HG02759 (cell line): ENCODE data around the gene KNDC1.
"Not testable (repeated sequence)": the region's sequence is repeated elsewhere in the genome, so short reads cannot be mapped to it uniquely, and the experiment has no call there.

Source experiments
- ATAC-seq: cut with Tn5 transposase; IDR thresholded peaks from one replicate; pipeline ENCODE4 v1.9.1; 2021; ENCODE audit warnings: mild to moderate bottlenecking, moderate library complexity; ENCODE audit not compliant: unreplicated experiment

KNDC1 gene

DNA sequence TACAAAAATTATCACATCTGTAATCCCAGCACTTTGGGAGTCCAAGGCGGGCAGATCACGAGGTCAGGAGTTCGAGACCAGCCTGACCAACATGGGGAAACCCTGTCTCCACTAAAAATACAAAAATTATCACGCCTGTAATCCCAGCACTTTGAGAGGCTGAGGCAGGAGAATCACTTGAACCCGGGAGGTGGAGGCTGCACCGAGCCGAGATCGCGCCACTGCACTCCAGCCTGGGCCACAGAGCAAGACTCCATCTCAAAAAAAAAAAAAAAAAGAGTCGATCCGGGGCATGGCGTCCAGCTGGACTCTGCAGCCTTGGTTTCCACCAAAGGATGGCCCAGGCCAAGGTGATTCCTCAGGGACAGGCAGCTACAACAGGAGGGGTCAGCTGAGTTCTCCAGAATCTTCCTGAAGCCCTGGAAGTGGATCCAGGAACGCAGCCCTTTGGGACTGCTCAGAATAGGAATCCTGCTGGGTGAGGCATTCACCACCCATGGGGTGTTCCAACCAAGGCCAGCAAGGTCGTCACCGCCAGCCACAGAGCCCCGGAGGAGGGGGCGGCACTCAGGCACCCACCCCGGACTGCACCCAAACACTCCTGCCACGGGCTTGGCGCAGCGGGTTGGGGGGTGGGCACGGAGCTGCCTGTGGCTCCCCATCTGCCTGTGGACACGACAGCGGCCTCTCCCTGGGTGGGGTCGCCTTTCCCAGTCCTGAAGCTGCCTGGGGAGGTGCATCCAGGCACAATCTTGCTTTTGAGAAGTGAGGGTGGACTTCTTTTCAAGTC is 58.0 kb downstream of the KNDC1 start:
- no peak for ATAC-seq

DNA sequence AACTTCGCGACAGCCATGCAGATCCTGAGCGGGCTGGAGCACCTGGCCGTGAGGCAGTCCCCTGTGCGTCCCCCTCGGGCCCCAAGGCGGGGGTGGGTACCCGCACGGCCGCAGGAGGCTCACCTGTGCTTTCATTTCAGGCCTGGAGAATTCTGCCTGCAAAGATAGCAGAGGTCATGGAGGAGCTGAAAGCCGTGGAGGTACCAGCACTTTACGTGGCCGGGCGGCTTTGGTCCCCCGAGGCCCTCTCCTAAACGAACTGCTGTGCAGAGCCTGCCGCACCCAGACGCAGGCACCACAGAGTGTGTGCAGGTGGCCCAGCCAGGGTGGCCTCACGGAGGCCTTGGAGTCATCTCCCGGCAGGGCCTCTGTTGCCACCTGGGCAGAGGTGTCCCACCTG is 58.9 kb downstream of the KNDC1 start:
- no peak for ATAC-seq

DNA sequence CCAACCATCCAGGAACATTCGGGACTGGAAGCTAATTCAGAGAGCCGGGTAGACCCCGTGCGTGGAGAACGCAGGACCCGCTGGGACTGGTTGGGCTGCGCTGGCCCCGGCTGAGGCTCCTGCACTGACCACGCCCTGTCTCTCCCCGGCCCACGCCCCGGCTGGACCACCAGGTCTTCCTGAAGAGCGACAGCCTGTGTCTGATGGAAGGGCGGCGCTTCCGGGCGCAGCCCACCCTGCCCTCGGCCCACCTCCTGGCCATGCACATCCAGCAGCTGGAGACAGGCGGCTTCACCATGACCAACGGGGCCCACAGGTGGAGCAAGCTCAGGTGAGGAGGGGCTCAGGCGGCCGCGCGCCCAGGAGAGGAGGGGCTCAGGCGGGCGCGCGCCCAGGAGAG is 59.8 kb downstream of the KNDC1 start:
- ATAC-seq: no peak

GRCh38 chr10:133221331-133221730 is 61.3 kb downstream of the KNDC1 start:
- ATAC-seq: no peak

GRCh38 chr10:133221756-133222155 is 61.7 kb downstream of the KNDC1 start:
- ATAC-seq: not testable (repeated sequence)

DNA sequence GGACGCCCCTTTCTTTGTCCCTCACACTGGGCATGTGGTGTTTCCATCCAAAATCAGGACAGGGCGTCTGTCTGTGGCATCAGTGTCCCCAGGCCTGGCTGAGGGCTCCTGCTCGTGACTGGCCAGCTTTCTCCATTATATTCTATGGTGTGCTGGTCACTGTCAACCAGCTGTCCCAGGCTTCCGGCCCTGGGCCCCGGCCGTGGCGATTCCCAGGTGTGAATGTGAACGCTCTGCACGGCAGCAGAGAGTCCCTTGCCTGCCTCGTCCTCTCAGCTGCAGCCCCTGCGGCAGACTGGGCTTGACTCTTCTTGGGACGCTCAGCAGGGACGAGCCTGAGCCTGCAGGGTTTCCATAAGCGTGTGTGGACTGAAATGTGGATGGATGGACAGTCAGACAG is 64.1 kb downstream of the KNDC1 start:
- no peak for ATAC-seq

DNA sequence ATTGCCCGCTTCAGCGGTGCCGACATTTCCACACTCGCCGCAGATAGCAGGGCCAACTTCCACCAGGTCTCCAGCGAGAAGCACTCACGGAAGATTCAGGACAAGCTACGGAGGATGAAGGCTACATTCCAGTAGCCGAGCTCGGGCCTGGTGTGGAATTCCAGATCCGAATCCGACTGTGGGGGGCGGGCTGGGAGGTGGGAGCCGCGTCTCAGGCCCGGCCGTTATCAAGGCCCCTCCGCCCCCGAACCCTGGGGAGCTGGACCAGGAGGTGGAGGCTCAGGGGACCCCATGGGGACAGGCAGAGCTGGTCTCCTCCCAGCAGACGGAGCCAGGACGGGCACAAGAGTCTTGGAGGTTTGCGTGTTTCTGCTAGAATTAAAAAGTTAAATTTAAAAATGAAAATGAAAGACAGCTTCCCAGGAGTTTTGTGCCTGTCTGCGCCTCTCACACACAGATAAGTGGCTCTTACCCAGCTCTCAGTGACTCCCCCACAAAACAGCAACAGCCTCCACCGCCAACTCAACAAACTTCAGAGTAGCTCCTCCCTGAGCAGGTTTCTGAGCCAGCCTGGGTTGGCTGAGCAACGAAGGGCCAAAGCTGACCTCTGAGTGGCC is 64.8 kb downstream of the KNDC1 start:
- ATAC-seq: no peak

GRCh38 chr10:133225707-133226191 is 65.7 kb downstream of the KNDC1 start:
- no peak for ATAC-seq

GRCh38 chr10:133226251-133226808 is 66.3 kb downstream of the KNDC1 start:
- no peak for ATAC-seq

DNA sequence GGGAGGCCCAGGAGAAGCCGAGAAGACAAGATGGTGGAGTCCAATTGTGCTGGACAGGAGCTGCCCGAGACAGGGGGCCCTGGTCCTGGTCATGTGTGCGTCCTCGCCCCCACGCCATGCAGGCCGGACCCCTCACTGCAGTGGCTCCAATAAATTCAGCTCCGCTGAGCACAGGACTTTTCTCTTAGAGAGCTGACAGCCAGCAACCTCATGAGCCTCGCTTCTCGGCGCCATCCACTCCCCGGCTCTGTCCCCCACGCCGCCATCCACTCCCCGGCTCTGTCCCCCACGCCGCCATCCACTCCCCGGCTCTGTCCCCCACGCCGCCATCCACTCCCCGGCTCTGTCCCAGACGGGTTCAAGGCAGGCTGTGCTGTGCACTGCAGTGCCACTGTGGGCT is 67.2 kb downstream of the KNDC1 start:
- no peak for ATAC-seq

- ATAC-seq: no peak
Observed at GRCh38 chr10:133229265-133230043, 69.4 kb downstream of the KNDC1 start.

DNA sequence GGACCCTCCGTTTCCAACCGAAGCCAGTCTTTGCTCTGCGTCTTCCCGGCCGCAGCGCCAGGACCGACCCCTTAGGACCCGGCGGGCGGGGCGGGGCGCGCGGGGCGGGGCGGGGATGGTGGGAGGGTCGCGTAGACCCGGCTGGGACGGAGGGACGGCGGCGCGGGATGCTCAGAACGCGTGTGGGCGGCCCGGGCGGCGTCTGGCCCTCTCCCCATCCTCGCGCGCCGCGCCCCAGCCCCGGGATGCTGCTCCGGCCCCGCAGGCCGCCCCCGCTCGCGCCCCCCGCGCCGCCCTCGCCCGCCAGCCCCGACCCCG is 70.0 kb downstream of the KNDC1 start, which contains the start of gene UTF1:
Gene UTF1 (plus strand): TSS at position 174 of the 318 bp plus-strand sequence. CDS start 72 bp downstream, at position 246.
- no peak for ATAC-seq

DNA sequence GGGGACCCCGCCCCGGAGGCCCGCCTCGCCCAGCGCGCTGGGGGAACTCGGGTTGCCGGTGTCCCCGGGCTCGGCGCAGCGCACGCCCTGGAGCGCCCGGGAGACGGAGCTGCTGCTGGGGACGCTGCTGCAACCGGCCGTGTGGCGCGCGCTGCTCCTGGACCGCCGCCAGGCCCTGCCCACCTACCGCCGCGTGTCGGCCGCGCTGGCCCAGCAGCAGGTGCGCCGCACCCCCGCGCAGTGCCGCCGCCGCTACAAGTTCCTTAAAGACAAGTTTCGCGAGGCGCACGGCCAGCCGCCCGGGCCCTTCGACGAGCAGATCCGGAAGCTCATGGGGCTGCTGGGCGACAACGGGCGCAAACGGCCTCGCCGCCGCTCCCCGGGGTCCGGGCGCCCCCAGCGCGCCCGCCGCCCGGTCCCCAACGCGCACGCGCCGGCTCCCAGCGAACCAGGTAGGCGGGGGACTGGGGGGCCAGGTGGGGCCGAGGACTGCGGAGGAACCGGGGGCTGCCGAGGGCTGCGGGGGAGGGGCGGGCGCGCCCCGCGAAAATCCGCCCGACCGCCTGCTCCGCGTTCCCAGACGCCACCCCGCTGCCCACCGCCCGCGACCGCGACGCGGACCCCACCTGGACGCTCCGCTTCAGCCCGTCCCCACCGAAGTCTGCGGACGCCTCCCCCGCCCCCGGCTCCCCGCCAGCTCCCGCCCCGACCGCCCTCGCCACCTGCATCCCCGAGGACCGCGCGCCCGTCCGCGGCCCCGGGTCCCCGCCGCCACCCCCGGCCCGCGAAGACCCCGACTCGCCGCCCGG is 70.6 kb downstream of the KNDC1 start:
- ATAC-seq: no peak

- no peak for ATAC-seq
Observed at GRCh38 chr10:133231244-133231945, 71.4 kb downstream of the KNDC1 start.

DNA sequence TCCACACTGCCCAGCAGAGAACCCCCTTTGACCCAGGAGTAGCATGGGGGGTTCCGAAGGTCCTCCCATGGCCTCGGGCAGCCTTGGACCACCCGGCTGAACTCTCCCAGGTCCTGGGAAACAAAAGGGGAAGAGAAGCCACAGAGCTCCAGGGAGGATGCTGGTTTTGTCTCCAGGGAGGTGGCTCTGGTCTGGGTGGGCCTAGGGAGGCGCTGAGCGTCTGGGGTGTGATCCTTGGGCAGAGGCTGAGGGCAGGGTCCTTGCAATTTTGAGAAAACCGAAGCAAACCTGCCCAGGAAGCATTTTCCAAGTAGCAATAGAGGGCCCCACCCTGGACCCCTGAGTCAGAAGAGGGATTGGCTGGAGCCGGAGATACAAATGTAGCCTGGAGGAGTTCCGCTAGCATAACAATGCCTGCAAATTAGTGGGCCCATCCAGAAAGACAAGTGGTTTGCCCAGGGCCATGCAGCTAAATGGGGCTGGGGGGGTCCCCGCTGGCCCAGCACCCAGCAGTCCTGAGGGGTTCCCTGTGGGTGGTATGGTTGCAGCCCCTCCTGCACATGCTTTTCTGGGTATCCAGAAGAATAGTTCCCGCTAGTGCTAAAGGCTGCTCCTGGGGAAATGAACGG is 72.0 kb downstream of the KNDC1 start:
- ATAC-seq: no peak

- ATAC-seq: not testable (repeated sequence)
Observed at GRCh38 chr10:133234796-133235195, 74.8 kb downstream of the KNDC1 start.

DNA sequence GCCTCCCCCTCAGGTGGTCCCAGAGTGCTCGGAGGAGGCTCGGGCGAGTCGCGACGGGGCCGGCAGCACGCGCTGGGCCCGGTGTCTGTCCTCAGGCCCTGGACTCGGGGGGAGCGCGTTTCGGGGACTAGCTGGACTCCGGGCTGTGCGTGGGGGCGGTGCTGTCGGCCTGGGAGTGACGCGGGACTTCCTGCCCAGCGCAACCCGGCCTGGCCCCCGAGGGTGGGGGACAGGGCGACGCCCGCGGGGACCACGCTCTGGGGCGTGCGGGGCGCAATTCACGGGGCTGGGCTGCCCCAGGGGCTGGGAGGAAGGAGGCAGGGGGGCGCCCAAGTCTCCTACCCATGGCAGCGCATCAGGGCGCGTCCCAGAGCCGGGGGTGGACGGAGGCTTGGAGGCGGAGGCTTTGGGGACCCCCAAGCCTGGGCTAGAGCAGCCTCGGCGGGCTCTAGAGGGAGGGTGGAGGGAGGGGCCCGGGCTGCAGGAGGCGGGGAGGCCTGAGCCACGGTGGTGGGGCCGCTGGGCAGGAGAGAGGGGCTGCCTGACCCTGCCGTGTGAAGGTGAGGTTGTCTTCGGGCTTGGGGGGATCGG is 75.3 kb downstream of the KNDC1 start:
- ATAC-seq: no peak

DNA sequence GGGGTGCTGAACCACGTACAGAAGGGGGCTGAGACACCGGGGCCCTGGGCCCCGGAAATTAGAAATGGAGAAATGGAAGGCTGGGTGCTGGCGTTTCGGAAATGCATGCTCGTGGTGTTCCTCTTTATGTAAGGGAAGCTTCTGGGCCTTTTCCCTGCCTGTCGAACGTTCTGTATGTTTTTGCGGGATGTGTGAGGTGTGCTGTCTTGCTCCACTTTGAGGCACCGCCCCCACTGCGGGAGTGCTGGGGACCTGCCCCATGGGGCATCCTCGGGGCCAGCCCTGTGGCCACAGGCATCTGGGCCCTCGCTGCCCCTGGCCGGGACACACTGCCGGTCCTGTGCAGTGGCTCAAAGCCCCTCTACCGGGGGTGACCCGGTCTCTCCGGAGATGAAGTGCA is 75.9 kb downstream of the KNDC1 start:
- ATAC-seq: no peak
